Activated naive CD4-positive, alpha-beta T cell treated with anti-CD3 and anti-CD28 coated beads for 36 hours (primary cell): ENCODE data around the gene MIEF1. TPM values are rescaled to one million over a fixed set of nuclear protein-coding genes. Genes with fewer than 3 reads are reported as not detected.

ENCODE experiments used
- CTCF ChIA-PET: fragments of 350-600 bp; sonication (Branson Sonifier 250); formaldehyde crosslinking; loops from one replicate; lab custom pipeline; 2021; ENCODE audit warnings: antibody characterized with exemption; lab: Charles Lee
- DNase-seq: peaks from one replicate; pipeline ENCODE4 v3.0.0-alpha.2; 2020
- H3K27ac Mint-ChIP-seq: one replicate; pipeline ENCODE4 v1.8.0; 2021; ENCODE audit warnings: mild to moderate bottlenecking, mixed read lengths
- H3K27me3 Mint-ChIP-seq: one replicate; pipeline ENCODE4 v1.8.0; 2021; ENCODE audit warnings: low read depth, mixed read lengths
- H3K36me3 Mint-ChIP-seq: one replicate; pipeline ENCODE4 v1.8.0; 2021; ENCODE audit warnings: low read depth, mixed read lengths
- H3K4me1 Mint-ChIP-seq: one replicate; pipeline ENCODE4 v1.8.0; 2021; ENCODE audit warnings: low read depth, mixed read lengths
- H3K4me3 Mint-ChIP-seq: one replicate; pipeline ENCODE4 v1.8.0; 2021; ENCODE audit warnings: mild to moderate bottlenecking, moderate library complexity, mixed read lengths
- H3K9me3 Mint-ChIP-seq: one replicate; pipeline ENCODE4 v1.8.0; 2021; ENCODE audit warnings: mixed read lengths
- intact Hi-C: fragments of 100-400 bp; cut with micrococcal nuclease; formaldehyde crosslinking; loops from one replicate; pipeline ENCODE4 v1.15.1; 2023
- total RNA-seq, 2 experiments: library from RNA; stranded (reverse); gene quantifications; one replicate each; pipeline ENCODE4 v1.2.3, GENCODE V29; 2021

MIEF1 gene
- total RNA-seq, 2 experiments from 2014 or later, result 33.3 to 35.1 TPM

DNA sequence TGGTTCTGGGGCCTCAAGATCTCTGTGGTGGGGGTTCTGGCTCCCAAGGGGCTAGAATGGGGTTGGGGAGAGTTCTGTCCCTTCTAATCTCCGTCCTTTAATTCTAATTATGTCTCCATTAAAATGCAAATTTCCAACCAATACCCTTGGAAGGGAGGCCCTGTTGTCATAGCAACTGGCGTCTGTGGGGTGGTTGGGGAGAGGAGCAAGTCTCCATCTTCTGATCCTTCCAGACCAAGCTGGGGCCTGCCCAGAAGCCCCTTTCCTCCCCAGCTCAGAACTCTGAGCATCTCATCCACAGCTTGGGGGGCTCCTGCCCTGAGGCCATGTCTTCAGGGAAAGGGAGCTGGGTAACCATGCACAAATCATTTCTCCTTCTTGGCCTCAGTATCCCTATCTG is 35.9 kb downstream of the MIEF1 start:
- peaks cover under 1% of the 10 kb centered on the region for H3K27me3 Mint-ChIP-seq
- no peaks in the 10 kb centered on the region for H3K36me3 Mint-ChIP-seq
- intact Hi-C loops, result loop anchor here (10.0 kb wide), 1 partner anchor 1747 kb away; the partner anchor contains the start of gene RANGAP1
- CTCF ChIA-PET, result interaction anchor here (1.1 to 1.2 kb wide), 2 partner anchors 487 to 499 kb away, joined by 5 to 9 read pairs; no protein-coding TSS in a partner anchor
- no peak for DNase-seq
- H3K9me3 Mint-ChIP-seq, result no peaks in the 10 kb centered on the region
- H3K4me1 Mint-ChIP-seq, result peaks cover 3% of the 10 kb centered on the region
- no peak overlapping the region for H3K27ac Mint-ChIP-seq
- H3K4me3 Mint-ChIP-seq, result no peak overlapping the region

DNA sequence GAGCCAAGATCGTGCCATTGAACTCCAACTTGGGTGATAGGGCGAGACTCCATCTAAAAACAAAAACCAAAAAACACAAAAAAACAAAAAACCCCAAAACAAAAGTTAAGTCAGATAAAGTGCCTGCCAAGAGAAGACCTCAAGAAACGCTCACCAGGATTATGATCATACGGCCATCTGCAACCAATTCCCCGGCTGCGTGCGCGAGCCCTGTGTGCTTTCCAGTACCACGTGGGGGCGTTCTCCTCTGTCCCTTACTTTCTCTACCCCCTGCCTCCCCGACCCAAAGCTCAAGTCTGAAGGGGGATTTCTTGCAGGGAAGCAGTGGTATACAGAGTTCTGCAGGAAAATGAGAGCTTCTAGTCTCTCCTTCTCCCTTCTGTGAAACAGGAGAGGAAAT is 41.0 kb downstream of the MIEF1 start:
- peaks cover 25% of the 10 kb centered on the region for H3K27me3 Mint-ChIP-seq
- CTCF ChIA-PET, result interaction anchor here (0.6 to 4.1 kb wide), 5 partner anchors 8 to 482 kb away, joined by 3 to 20 read pairs (median 3); no protein-coding TSS in a partner anchor
- peaks cover 10% of the 10 kb centered on the region for H3K4me1 Mint-ChIP-seq
- H3K9me3 Mint-ChIP-seq, result no peaks in the 10 kb centered on the region
- H3K27ac Mint-ChIP-seq, result no peak overlapping the region
- peak; percentile 59 for DNase-seq
- H3K36me3 Mint-ChIP-seq, result no peaks in the 10 kb centered on the region
- H3K4me3 Mint-ChIP-seq, result no peak overlapping the region
- intact Hi-C loops, result no loop called here

DNA sequence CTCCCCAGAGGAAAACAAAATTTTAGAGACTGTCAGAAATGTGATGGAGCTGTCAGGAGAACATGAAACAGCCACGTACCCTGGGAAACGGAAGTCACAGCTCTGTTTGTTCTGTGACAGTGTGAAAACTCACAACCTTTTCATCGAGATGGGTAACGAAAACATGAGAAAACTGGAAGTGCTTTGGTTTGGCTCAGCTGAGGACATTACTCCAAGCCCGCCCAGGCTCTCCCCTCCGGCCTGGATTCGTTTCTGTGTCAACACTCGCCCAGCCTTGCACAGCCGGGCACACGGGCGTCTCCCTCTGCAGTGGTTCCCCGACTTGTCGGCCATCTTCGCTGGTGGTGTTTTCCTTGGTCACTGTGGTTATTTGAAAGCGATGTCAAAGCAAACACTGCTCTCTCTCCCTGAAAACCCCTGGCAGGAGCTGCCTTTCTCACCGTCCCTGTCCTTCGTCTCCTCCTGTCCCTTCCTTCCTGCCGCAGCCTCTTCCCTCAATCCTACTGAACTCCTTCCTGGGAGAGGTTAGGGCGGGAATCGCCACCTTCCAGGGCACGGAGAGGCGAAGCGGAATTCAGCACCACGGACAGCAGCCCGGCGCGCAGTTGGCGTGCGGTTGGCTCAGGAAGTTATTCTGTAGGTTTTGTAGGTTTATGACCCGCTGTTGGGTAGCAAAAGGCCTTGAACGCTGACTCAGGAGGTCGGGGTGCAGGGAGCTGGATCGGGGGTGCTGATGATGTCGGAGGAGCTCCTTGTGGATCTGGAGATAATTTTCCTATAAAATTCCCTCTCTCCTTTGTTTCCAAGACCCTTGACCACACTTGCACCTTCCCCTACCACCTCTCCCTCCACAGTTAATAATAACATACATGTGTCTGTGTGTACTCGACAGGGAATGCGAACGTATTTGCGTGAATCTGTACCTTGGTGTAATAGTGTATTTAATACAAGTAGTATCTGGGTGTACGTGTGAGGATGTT is 43.6 kb downstream of the MIEF1 start:
- H3K36me3 Mint-ChIP-seq, result no peaks in the 10 kb centered on the region
- H3K27ac Mint-ChIP-seq, result no peak overlapping the region
- intact Hi-C loops, result no loop called here
- CTCF ChIA-PET, result interaction anchor here (1.3 to 4.1 kb wide), 3 partner anchors 11 to 479 kb away, joined by 6 to 20 read pairs (median 14); no protein-coding TSS in a partner anchor
- DNase-seq, result peak; percentile 80
- no peak overlapping the region for H3K4me3 Mint-ChIP-seq
- H3K27me3 Mint-ChIP-seq, result peaks cover 28% of the 10 kb centered on the region
- H3K4me1 Mint-ChIP-seq, result peaks cover 10% of the 10 kb centered on the region
- no peaks in the 10 kb centered on the region for H3K9me3 Mint-ChIP-seq

DNA sequence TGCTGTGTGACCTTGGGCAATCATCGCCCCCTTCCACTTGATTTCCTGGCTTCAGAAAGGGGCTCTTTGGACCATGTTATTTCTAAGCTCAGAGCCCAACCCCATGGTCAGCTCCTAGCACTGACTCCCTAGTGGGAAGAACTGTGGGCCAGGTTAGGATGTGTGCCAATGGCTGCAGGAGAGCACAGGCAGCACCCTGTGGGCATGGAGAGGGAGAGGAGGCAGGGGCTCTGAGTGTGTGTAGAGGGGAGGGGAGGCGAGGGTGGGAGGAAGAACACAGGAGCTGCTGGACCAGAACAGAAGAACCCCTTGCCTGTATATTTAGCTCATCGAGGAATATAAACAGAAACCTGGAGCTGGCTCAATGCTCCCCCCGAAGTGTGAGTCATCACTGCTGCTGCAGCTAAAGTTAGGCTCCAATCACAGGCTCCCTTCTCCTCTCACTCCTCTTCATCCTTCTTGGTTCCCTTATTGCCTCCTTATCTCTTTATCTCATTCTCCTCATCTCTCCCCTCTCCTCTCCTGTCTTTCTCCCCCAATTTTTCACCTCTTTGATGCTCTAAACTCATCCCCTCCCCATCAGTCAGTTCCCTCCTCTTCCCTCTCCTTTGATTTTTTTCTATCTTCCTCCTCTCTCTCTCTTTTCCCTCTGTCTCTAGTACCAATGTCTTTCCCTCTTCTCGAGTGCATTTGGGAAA is 44.9 kb downstream of the MIEF1 start:
- H3K27ac Mint-ChIP-seq, result no peak overlapping the region
- no peak for DNase-seq
- CTCF ChIA-PET, result interaction anchor here (1.3 kb wide), 1 partner anchor 12 kb away, joined by 4 read pairs; no protein-coding TSS in a partner anchor
- peaks cover 29% of the 10 kb centered on the region for H3K27me3 Mint-ChIP-seq
- peaks cover 10% of the 10 kb centered on the region for H3K4me1 Mint-ChIP-seq
- no peak overlapping the region for H3K4me3 Mint-ChIP-seq
- no peaks in the 10 kb centered on the region for H3K36me3 Mint-ChIP-seq
- H3K9me3 Mint-ChIP-seq, result no peaks in the 10 kb centered on the region
- intact Hi-C loops, result no loop called here

DNA sequence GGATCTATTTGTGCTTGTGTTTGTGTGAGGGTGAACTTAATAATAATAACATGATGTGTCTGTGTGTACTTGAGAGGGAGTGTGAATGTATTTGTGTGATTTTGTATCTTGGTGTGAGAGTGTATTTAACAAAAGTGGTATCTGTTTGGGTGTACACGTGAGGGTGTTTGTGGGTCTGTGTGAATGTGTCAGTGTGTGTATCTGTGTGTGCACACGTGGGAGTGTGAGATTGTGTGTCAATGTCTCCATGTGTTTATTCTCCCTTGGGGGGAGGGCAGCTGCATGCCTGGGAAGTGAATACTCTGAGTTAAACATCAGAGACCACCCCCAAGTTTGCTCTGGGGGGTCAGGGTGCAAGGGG is 45.5 kb downstream of the MIEF1 start:
- CTCF ChIA-PET, result interaction anchor here (1.3 kb wide), 1 partner anchor 13 kb away, joined by 4 read pairs; no protein-coding TSS in a partner anchor
- DNase-seq, result no peak
- H3K4me3 Mint-ChIP-seq, result no peak overlapping the region
- no peaks in the 10 kb centered on the region for H3K36me3 Mint-ChIP-seq
- H3K27ac Mint-ChIP-seq, result no peak overlapping the region
- intact Hi-C loops, result no loop called here
- H3K27me3 Mint-ChIP-seq, result peaks cover 29% of the 10 kb centered on the region
- H3K9me3 Mint-ChIP-seq, result no peaks in the 10 kb centered on the region
- H3K4me1 Mint-ChIP-seq, result peaks cover 10% of the 10 kb centered on the region

DNA sequence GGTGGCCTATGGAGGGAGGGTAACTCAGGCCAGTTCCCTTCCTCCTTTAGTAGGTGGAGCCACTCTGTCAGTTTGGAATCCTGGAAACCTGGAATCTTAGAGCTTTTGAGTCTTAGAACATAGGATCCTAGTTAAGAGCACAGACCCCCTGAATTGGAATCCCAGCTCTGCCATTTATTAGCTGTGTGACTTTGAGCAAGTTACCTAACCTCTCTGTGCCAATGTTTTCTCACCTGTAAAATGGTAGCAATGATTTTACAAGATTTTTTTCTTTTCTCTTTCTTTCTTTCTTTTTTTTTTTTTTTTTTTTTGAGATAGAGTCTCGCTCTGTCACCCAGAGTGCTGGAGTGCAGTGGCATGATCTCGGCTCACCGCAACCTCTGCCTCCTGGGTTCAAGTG is 51.3 kb downstream of the MIEF1 start:
- no peaks in the 10 kb centered on the region for H3K36me3 Mint-ChIP-seq
- no peak for DNase-seq
- intact Hi-C loops, result no loop called here
- H3K9me3 Mint-ChIP-seq, result no peaks in the 10 kb centered on the region
- H3K27me3 Mint-ChIP-seq, result peaks cover 14% of the 10 kb centered on the region
- H3K27ac Mint-ChIP-seq, result no peak overlapping the region
- no peak overlapping the region for H3K4me3 Mint-ChIP-seq
- CTCF ChIA-PET, result interaction anchor here (0.6 to 1.7 kb wide), 2 partner anchors 101 to 471 kb away, joined by 3 to 4 read pairs; no protein-coding TSS in a partner anchor
- peaks cover 4% of the 10 kb centered on the region for H3K4me1 Mint-ChIP-seq

DNA sequence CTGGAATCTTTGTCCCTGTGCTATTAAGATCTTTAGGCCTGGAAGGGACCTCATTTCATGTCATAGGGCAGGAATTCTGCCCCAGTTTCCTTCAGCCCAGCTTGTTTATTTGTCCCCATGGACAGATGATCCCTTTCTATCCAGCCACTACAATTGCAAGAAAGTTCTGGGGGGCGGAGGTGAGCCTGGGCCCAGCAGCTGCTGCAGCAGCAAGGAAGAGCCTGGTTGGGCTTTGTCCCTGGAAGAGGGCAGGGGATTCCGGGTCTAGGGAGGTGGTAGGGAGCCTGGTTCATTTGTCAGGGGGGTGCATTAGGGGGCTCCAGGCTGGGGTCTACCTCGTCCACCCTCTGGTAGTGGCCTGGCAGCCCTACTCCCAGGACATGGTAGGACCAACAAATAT is 52.1 kb downstream of the MIEF1 start:
- Mint-ChIP-seq H3K36me3 (no peaks in the 10 kb centered on the region), H3K4me1 (peaks cover 4% of the 10 kb centered on the region), H3K27ac (no peak overlapping the region), H3K27me3 (peaks cover 17% of the 10 kb centered on the region), H3K4me3 (no peak overlapping the region), H3K9me3 (no peaks in the 10 kb centered on the region)
- no peak for DNase-seq
- CTCF ChIA-PET, result interaction anchor here (0.6 to 1.9 kb wide), 2 partner anchors 19 to 102 kb away, joined by 4 to 6 read pairs; no protein-coding TSS in a partner anchor
- intact Hi-C loops, result no loop called here

DNA sequence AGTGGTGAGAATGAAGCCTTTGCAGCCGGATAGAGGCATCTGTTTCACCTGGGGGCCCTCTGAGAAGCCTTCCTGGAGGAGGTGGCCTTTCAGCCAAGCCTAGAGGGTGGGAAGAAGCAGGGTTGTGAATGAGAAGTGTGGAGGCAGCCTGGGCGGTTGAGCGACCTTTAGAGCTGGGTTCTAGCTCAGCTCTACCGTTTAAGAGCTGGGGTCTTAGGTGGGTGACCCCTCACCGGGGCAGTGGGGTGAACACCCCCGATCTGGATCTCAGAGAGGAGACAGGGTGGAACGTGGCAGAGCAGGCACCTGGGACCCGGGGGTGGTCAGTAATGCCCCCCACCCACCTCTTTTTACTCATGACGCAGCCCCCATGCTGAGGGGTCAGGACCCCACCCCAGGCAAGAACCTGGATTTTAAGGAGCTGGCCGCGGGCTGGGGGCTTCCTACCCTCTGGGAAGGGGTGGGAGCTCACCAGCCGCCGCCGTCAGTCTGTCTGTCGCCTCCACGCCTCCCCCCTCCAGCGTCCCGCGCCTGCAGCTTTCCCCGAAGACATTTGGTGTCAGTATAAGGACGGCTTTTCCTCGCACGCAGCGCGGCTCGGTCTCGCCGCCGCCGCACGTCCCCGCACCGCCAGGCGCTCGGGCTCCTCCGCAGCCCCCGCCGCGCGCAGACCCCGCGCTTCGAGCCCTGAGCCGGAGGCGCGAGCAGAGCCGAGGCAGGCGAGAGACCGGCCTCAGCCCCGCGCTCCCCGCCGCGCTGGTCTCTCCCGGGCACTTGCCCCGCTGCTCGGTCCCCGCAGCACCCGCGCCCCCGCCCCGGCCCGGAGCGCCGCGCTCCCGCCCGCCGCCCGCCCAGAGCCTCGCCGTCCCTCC is 55.1 kb downstream of the MIEF1 start:
- Mint-ChIP-seq H3K4me3 (peak overlapping the region; percentile 33), H3K27me3 (peaks cover 13% of the 10 kb centered on the region), H3K36me3 (no peaks in the 10 kb centered on the region), H3K4me1 (peaks cover 4% of the 10 kb centered on the region), H3K9me3 (no peaks in the 10 kb centered on the region), H3K27ac (no peak overlapping the region)
- DNase-seq, result peak; percentile 73
- intact Hi-C loops, result loop anchor here (5.0 kb wide), 1 partner anchor 465 kb away; no protein-coding TSS in a partner anchor
- CTCF ChIA-PET, result interaction anchor here (0.6 to 1.9 kb wide), 6 partner anchors 22 to 579 kb away, joined by 3 to 6 read pairs (median 4); no protein-coding TSS in a partner anchor

DNA sequence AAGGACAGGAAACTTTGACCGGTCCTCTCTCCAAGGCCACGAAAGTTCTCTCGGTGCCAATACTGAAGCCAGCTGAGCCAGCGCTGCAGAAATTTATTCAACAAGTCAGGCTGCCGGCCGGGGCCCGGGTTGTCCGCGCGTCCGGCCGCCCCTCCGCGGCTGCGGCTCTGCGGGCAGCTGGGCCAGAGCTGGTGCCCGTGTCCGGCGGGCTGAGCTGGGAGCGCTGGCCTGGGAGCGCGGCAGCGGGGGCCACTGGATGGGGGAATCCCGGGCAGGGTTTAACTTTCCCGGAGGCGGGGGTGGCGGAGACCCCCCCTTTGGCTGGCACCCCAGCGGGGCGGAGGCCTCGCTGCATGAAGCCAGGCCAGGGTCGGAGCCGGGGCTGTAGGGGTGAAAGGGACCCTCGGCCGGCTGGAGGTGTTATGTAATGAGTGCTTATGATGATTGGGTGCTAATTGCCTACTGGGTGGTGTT is 56.2 kb downstream of the MIEF1 start:
- H3K36me3 Mint-ChIP-seq, result no peaks in the 10 kb centered on the region
- H3K4me1 Mint-ChIP-seq, result peaks cover 4% of the 10 kb centered on the region
- DNase-seq, result no peak
- H3K27me3 Mint-ChIP-seq, result peaks cover 13% of the 10 kb centered on the region
- H3K9me3 Mint-ChIP-seq, result no peaks in the 10 kb centered on the region
- no peak overlapping the region for H3K27ac Mint-ChIP-seq
- H3K4me3 Mint-ChIP-seq, result peak overlapping the region; percentile 58
- intact Hi-C loops, result loop anchor here (5.0 kb wide), 1 partner anchor 464 kb away; no protein-coding TSS in a partner anchor
- CTCF ChIA-PET, result interaction anchor here (2.5 to 3.3 kb wide), 2 partner anchors 23 to 466 kb away, joined by 9 to 20 read pairs; no protein-coding TSS in a partner anchor

DNA sequence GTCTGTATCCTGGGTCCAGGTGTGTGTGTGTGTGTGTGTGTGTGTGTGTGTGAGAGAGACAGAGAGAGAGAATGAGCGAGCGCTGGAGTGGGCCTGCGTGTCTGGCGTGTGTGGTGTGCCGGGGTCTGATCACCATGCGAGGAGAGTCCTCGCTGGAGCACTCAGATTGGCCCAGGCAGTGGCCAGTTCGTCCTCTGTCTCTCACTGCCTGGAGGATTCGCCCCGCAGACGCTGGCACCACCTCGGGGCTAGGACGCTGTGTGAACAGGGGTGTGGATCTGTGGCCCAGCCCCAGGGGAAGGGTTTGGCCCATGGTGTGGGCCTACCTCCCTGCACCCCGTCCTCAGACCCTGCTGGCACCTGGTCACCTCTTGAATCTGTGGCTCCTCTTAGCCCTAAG is 56.9 kb downstream of the MIEF1 start:
- intact Hi-C loops, result loop anchor here (5.0 kb wide), 1 partner anchor 463 kb away; no protein-coding TSS in a partner anchor
- no peak for DNase-seq
- no peaks in the 10 kb centered on the region for H3K9me3 Mint-ChIP-seq
- CTCF ChIA-PET, result interaction anchor here (0.6 to 3.3 kb wide), 6 partner anchors 18 to 466 kb away, joined by 3 to 20 read pairs (median 4); no protein-coding TSS in a partner anchor
- no peak overlapping the region for H3K27ac Mint-ChIP-seq
- no peak overlapping the region for H3K4me3 Mint-ChIP-seq
- H3K36me3 Mint-ChIP-seq, result no peaks in the 10 kb centered on the region
- H3K4me1 Mint-ChIP-seq, result peaks cover 4% of the 10 kb centered on the region
- peaks cover 13% of the 10 kb centered on the region for H3K27me3 Mint-ChIP-seq
